HG03342 (cell line): Measurements from ENCODE around the gene ARAP1.

Source experiments
- ATAC-seq: cut with Tn5 transposase; IDR thresholded peaks from one replicate; pipeline ENCODE4 v1.9.1; 2021; ENCODE audit warnings: mild to moderate bottlenecking, moderate library complexity; ENCODE audit not compliant: unreplicated experiment

The ARAP1 gene

GRCh38 chr11:72705442-72706365 is 46.5 kb downstream of the ARAP1 start:
- no peak for ATAC-seq

GRCh38 chr11:72704783-72705265 is 47.4 kb downstream of the ARAP1 start:
- ATAC-seq: no peak

GRCh38 chr11:72704028-72704782 is 48.0 kb downstream of the ARAP1 start:
- no peak for ATAC-seq

- ATAC-seq: no peak
Measured at GRCh38 chr11:72703267-72704008, 48.8 kb downstream of the ARAP1 start.

GRCh38 chr11:72702577-72703241 is 49.5 kb downstream of the ARAP1 start:
- no peak for ATAC-seq

GRCh38 chr11:72702096-72702495 is 50.1 kb downstream of the ARAP1 start:
- ATAC-seq: no peak

- no peak for ATAC-seq
Measured at GRCh38 chr11:72701466-72701865, 50.7 kb downstream of the ARAP1 start.

GRCh38 chr11:72700146-72700545 is 52.1 kb downstream of the ARAP1 start:
- no peak for ATAC-seq

- ATAC-seq: no peak
Measured at GRCh38 chr11:72697814-72698213, 54.4 kb downstream of the ARAP1 start.

GRCh38 chr11:72696866-72697700 is 55.1 kb downstream of the ARAP1 start:
- ATAC-seq: no peak

GRCh38 chr11:72695354-72695753 is 56.9 kb downstream of the ARAP1 start:
- ATAC-seq: no peak

- ATAC-seq: no peak
Measured at GRCh38 chr11:72693271-72693968, 58.8 kb downstream of the ARAP1 start.

- ATAC-seq: no peak
Measured at GRCh38 chr11:72692498-72693237, 59.5 kb downstream of the ARAP1 start.

GRCh38 chr11:72690166-72690565 is 62.0 kb downstream of the ARAP1 start:
- no peak for ATAC-seq

- ATAC-seq: no peak
Measured at GRCh38 chr11:72688929-72689328, 63.3 kb downstream of the ARAP1 start.

GRCh38 chr11:72688486-72688885 is 63.7 kb downstream of the ARAP1 start:
- ATAC-seq: no peak

- ATAC-seq: no peak
Measured at GRCh38 chr11:72687326-72687725, 64.9 kb downstream of the ARAP1 start.

- no peak for ATAC-seq
Measured at GRCh38 chr11:72686639-72687220, 65.5 kb downstream of the ARAP1 start.
